ENCODE results near the gene GRK3. TPM values are rescaled to one million over a fixed set of nuclear protein-coding genes. Genes with fewer than 3 reads are reported as not detected.
A peak's percentile ranks its signal among the peaks of the same experiment; 100 is the strongest.

GRK3 gene
- total RNA-seq, 4 donors from 2014 or later: 0.49 to 1.1 (median 0.81) TPM

DNA sequence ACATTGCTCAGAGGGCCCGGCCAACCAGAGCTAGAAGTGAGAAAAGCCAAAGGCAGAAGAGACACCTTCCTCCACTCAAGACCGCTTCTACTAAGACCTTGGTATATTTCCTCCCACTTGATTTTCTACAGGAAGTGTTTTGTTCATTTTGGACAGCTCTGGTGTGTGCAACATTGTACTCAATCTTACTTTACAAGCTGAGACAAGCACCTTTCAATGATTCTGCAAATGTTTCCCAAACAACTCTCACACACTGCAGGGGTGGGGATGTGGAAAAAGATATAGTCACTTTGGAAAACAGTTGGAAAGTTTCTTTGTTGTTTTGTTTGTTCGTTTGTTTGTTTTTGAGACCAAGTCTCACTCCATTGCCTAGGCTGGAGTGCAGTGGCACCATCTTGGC lies 193.2 kb downstream of the GRK3 start:
- ATAC-seq (no peak), DNase-seq (no peak)
- H3K27me3 ChIP-seq: no peaks in the 10 kb centered on the region
- H3K27ac ChIP-seq: peak overlapping the region; percentile 94 to 98 (median 98)
- H3K4me1 ChIP-seq: peaks cover 64 to 73% of the 10 kb centered on the region in 2 donors
- in situ Hi-C loops (cut with MboI; ENCODE audit: low sequenced_read_pairs in 4 of 4) (no loop called here), intact Hi-C loops (cut with DNase I; ENCODE audit: low total_unique reads) (no loop called here)
- TF ChIP-seq, protein P1, sequence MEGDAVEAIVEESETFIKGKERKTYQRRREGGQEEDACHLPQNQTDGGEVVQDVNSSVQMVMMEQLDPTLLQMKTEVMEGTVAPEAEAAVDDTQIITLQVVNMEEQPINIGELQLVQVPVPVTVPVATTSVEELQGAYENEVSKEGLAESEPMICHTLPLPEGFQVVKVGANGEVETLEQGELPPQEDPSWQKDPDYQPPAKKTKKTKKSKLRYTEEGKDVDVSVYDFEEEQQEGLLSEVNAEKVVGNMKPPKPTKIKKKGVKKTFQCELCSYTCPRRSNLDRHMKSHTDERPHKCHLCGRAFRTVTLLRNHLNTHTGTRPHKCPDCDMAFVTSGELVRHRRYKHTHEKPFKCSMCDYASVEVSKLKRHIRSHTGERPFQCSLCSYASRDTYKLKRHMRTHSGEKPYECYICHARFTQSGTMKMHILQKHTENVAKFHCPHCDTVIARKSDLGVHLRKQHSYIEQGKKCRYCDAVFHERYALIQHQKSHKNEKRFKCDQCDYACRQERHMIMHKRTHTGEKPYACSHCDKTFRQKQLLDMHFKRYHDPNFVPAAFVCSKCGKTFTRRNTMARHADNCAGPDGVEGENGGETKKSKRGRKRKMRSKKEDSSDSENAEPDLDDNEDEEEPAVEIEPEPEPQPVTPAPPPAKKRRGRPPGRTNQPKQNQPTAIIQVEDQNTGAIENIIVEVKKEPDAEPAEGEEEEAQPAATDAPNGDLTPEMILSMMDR (IDR thresholded peaks at IDR 0.05 in 4 of 5, conservative IDR thresholded peaks at IDR 0.05 in 1 of 5): no peak
- TF ChIP-seq POLR2A (IDR thresholded peaks at IDR 0.05): no peak
- H3K36me3 ChIP-seq: peaks cover 0 to 18% of the 10 kb centered on the region in 2 donors
- H3K4me3 ChIP-seq: no peak overlapping the region
- no peaks in the 10 kb centered on the region for H3K9me3 ChIP-seq

DNA sequence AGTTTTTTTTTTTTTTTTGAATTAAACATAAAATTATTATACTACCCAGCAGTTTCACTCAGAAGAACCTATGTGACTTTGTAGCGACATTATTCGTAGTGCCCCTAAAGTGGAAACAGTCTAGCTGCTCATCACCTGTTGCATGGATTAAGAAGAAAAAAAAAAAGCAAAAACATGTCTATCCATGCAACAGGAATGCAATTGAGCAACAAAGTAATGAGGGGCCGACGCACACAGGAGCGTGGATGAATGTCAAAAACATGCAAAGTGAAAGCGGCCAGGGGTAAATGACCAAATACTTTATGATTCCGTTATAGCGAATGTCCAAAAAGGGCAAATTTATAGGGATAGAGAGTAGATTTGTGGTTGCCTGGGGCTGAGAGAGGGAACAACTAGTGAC lies 193.8 kb downstream of the GRK3 start:
- intact Hi-C loops (cut with DNase I; ENCODE audit: low total_unique reads): no loop called here
- Histone ChIP-seq H3K27ac (peak overlapping the region; percentile 94 to 98 (median 98)), H3K9me3 (no peaks in the 10 kb centered on the region), H3K36me3 (peaks cover 0 to 24% of the 10 kb centered on the region in 2 donors), H3K27me3 (no peaks in the 10 kb centered on the region), H3K4me1 (peaks cover 64 to 70% of the 10 kb centered on the region in 2 donors), H3K4me3 (no peak overlapping the region)
- DNase-seq: no peak
- TF ChIP-seq, protein P1 (IDR thresholded peaks at IDR 0.05 in 4 of 5, conservative IDR thresholded peaks at IDR 0.05 in 1 of 5): no peak
- TF ChIP-seq POLR2A (IDR thresholded peaks at IDR 0.05): no peak
- no peak for ATAC-seq
- in situ Hi-C loops (cut with MboI; ENCODE audit: low sequenced_read_pairs in 4 of 4): no loop called here

DNA sequence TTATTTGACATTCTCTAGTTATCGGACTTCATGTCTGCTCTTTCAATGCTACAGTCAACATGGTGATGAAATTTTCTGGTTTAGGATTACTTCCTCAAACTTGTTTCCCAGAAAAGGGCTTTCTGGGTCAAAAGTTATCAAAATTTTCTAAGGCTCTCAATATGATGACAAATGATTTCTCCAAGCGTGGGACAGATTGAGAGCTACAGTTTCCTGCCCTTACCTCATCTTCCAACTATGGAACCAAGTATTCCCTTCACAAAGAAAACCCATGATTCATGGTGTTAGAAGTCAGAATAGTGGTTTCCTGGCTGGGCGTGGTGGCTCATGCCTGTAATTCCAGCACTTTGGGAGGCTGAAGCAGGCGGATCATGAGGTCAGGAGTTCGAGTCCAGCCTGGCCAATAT lies 195.4 kb downstream of the GRK3 start:
- Histone ChIP-seq H3K9me3 (no peaks in the 10 kb centered on the region), H3K36me3 (peaks cover 0 to 36% of the 10 kb centered on the region in 2 donors), H3K27ac (peak overlapping the region; percentile 94 to 98 (median 98)), H3K27me3 (no peaks in the 10 kb centered on the region), H3K4me1 (peaks cover 58 to 61% of the 10 kb centered on the region in 2 donors), H3K4me3 (no peak overlapping the region)
- no peak for TF ChIP-seq POLR2A (IDR thresholded peaks at IDR 0.05)
- TF ChIP-seq, protein P1 (IDR thresholded peaks at IDR 0.05 in 4 of 5, conservative IDR thresholded peaks at IDR 0.05 in 1 of 5): no peak
- peak; percentile 46 to 57 for ATAC-seq
- in situ Hi-C loops (cut with MboI; ENCODE audit: low sequenced_read_pairs in 4 of 4): no loop called here
- peak in 1 of 2 donors; percentile 40 for DNase-seq
- intact Hi-C loops (cut with DNase I; ENCODE audit: low total_unique reads): no loop called here

DNA sequence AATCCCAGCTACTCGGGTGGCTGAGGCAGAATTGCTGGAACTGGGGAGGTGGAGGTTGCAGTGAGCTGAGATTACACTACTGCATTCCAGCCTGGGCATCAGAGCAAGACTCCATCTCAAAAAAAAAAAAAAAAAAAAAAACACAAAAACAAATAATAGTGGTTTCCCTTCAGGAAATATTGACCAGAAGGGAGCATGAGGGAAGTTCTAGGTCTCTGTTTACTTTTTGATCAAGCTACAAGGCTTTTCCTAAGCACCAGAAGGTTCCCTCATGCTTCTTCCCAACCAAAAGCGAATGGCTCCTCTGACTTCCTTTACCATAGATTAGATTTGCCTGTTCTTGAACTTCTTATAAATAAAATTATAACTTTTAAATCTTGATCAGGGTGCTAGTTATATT lies 195.8 kb downstream of the GRK3 start:
- DNase-seq: no peak
- H3K27ac ChIP-seq: peak overlapping the region; percentile 94 to 98 (median 98)
- intact Hi-C loops (cut with DNase I; ENCODE audit: low total_unique reads) (no loop called here), in situ Hi-C loops (cut with MboI; ENCODE audit: low sequenced_read_pairs in 4 of 4) (no loop called here)
- peaks cover 59 to 62% of the 10 kb centered on the region in 2 donors for H3K4me1 ChIP-seq
- no peaks in the 10 kb centered on the region for H3K27me3 ChIP-seq
- no peak for ATAC-seq
- H3K4me3 ChIP-seq: no peak overlapping the region
- peaks cover 0 to 36% of the 10 kb centered on the region in 2 donors for H3K36me3 ChIP-seq
- TF ChIP-seq POLR2A (IDR thresholded peaks at IDR 0.05): no peak
- TF ChIP-seq, protein P1 (IDR thresholded peaks at IDR 0.05 in 4 of 5, conservative IDR thresholded peaks at IDR 0.05 in 1 of 5): no peak
- no peaks in the 10 kb centered on the region for H3K9me3 ChIP-seq

Data from gastrocnemius medialis (tissue), 4 donors.